ENCODE data around the gene MAT2B. TPM values are rescaled to one million over a fixed set of nuclear protein-coding genes. Genes with fewer than 3 reads are reported as not detected.

MAT2B gene
- total and polyA plus RNA-seq, 2 of the 8 experiments (the other 6 are each of a cell fraction or from before 2014, with no cell fraction given), result 33.9 to 65.2 TPM

DNA sequence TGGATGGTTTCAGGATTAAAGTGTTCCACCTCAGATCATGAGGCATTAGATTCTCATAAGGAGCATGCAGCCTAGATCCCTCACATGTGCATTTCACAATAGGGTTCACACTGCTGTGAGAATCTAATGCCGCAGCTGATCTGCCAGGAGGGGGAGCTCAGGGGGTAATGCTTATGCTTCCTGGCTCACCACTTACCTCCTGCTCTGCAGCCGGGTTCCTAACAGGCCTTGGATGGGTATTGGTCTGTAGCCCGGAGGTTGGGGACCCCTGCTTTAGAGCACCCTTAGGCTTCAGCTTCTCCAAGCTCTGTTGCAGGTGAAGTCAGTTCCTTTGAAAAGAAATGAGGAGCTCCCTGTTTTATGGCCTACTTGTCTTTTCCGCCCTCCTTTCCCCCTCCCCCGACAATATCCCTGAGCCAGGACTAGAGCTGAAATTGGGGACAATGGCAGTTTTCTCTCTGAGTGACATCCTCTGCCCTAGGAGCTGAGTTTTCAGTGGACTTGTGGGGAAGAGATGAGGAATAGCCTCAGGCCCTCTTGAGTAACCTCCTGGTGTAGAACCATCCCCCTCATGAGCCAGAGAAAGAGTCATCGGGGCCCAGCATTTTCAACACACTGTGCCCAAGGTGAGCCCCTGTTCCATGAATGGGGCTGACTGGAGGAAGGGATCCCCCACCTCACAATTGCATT lies 16.2 kb upstream of the MAT2B start (continued):
- TF ChIP-seq, protein P1, sequence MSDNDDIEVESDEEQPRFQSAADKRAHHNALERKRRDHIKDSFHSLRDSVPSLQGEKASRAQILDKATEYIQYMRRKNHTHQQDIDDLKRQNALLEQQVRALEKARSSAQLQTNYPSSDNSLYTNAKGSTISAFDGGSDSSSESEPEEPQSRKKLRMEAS (IDR thresholded peaks at IDR 0.05), result peak; percentile 39; the same call in 1 of the 2 replicates
- no peak for TF ChIP-seq HDAC6 (IDR thresholded peaks at IDR 0.05; ENCODE audit: low read depth, low read length)
